Upper lobe of left lung (tissue), 4 donors: ENCODE data around the gene PHF20.

Source experiments
- CTCF ChIP-seq, 6 experiments: fragments of 450-650 bp in 4 of 6; fragments of 200-600 bp in 2 of 6; sonication (generic) in 2 of 6; IDR thresholded peaks; one replicate each; pipeline ENCODE4 v1.5.1; 2016 to 2019; ENCODE audit warnings: antibody characterized with exemption in 6 of 6
- EP300 ChIP-seq, 4 donors: sonication (generic); formaldehyde crosslinking; IDR thresholded peaks; one replicate each; pipeline ENCODE4 v1.5.1; 2017; ENCODE audit warnings: antibody characterized with exemption in 4 of 4, control low read depth in 2 of 4
- POLR2A ChIP-seq, 4 donors: fragments of 450-650 bp; IDR thresholded peaks; one replicate each; pipeline ENCODE4 v1.5.1; 2016 to 2017; ENCODE audit warnings: antibody characterized with exemption in 4 of 4, mild to moderate bottlenecking in 2 of 4

GRCh38 chr20:35768731-35769664 is 2.8 kb upstream of the PHF20 start:
- TF ChIP-seq POLR2A (IDR thresholded peaks at IDR 0.05) (peak in 3 of 4 donors; percentile 72 to 87 (median 82)), CTCF (IDR thresholded peaks at IDR 0.05) (no peak), EP300 (IDR thresholded peaks at IDR 0.05) (peak in 1 of 4 donors; percentile 77)
